ENCODE results near the gene LBP.

Gene LBP

GRCh38 chr20:38420388-38421085 lies 74.3 kb downstream of the LBP start:
- ATAC-seq (ENCODE audit: insufficient read depth, low read depth) (no peak), DNase-seq (no peak)
- Histone ChIP-seq H3K36me3 (ENCODE audit: insufficient read depth, low read length) (peaks cover 88% of the 10 kb centered on the region), H3K4me2 (ENCODE audit: insufficient read depth, low read length) (no peak overlapping the region), H3K27me3 (ENCODE audit: insufficient read depth, low read length, poor library complexity) (no peaks in the 10 kb centered on the region), H3K9ac (ENCODE audit: low read depth, low read length) (no peak overlapping the region), H2AFZ (ENCODE audit: low read depth, low read length) (no peak overlapping the region), H3K79me2 (ENCODE audit: insufficient read depth, low read length) (peaks cover 35% of the 10 kb centered on the region), H3K27ac (ENCODE audit: low read length) (no peak overlapping the region), H3K9me3 (ENCODE audit: insufficient read depth, low read length, severe bottlenecking) (no peaks in the 10 kb centered on the region), H3K4me3 (ENCODE audit: low read depth in 1 of 2, low read length in 2 of 2) (no peak overlapping the region), H3K4me1 (ENCODE audit: insufficient read depth, low read length) (no peaks in the 10 kb centered on the region), H4K20me1 (ENCODE audit: insufficient read depth, low read length) (peaks cover 62% of the 10 kb centered on the region)
- no peak for TF ChIP-seq CTCF (IDR thresholded peaks at IDR 0.05; ENCODE audit: borderline replicate concordance, extremely low read depth, low read length, poor library complexity, severe bottlenecking)
- TF ChIP-seq EZH2 (IDR thresholded peaks at IDR 0.05; ENCODE audit: borderline replicate concordance, low read depth, low read length, severe bottlenecking) = no peak

- Histone ChIP-seq H4K20me1 (ENCODE audit: insufficient read depth, low read length) (peaks cover 76% of the 10 kb centered on the region), H3K4me3 (ENCODE audit: low read depth in 1 of 2, low read length in 2 of 2) (no peak overlapping the region), H3K4me1 (ENCODE audit: insufficient read depth, low read length) (no peaks in the 10 kb centered on the region), H2AFZ (ENCODE audit: low read depth, low read length) (no peak overlapping the region), H3K27ac (ENCODE audit: low read length) (no peak overlapping the region), H3K9ac (ENCODE audit: low read depth, low read length) (no peak overlapping the region), H3K79me2 (ENCODE audit: insufficient read depth, low read length) (peaks cover 48% of the 10 kb centered on the region), H3K27me3 (ENCODE audit: insufficient read depth, low read length, poor library complexity) (no peaks in the 10 kb centered on the region), H3K9me3 (ENCODE audit: insufficient read depth, low read length, severe bottlenecking) (no peaks in the 10 kb centered on the region), H3K36me3 (ENCODE audit: insufficient read depth, low read length) (peaks cover 95% of the 10 kb centered on the region), H3K4me2 (ENCODE audit: insufficient read depth, low read length) (no peak overlapping the region)
- DNase-seq (no peak), ATAC-seq (ENCODE audit: insufficient read depth, low read depth) (no peak)
- no peak for TF ChIP-seq CTCF (IDR thresholded peaks at IDR 0.05; ENCODE audit: borderline replicate concordance, extremely low read depth, low read length, poor library complexity, severe bottlenecking)
- TF ChIP-seq EZH2 (IDR thresholded peaks at IDR 0.05; ENCODE audit: borderline replicate concordance, low read depth, low read length, severe bottlenecking) = no peak
Measured at GRCh38 chr20:38421915-38422314, 75.6 kb downstream of the LBP start.

- Histone ChIP-seq H3K9ac (ENCODE audit: low read depth, low read length) (no peak overlapping the region), H3K4me3 (ENCODE audit: low read depth in 1 of 2, low read length in 2 of 2) (no peak overlapping the region), H3K79me2 (ENCODE audit: insufficient read depth, low read length) (peaks cover 64% of the 10 kb centered on the region), H3K4me2 (ENCODE audit: insufficient read depth, low read length) (no peak overlapping the region), H2AFZ (ENCODE audit: low read depth, low read length) (no peak overlapping the region), H4K20me1 (ENCODE audit: insufficient read depth, low read length) (peaks cover 88% of the 10 kb centered on the region), H3K36me3 (ENCODE audit: insufficient read depth, low read length) (peaks cover 100% of the 10 kb centered on the region), H3K4me1 (ENCODE audit: insufficient read depth, low read length) (0 out of 2 replicates have a peak, but pooled peaks cover under 1% of the 10 kb centered on the region), H3K9me3 (ENCODE audit: insufficient read depth, low read length, severe bottlenecking) (no peaks in the 10 kb centered on the region), H3K27me3 (ENCODE audit: insufficient read depth, low read length, poor library complexity) (no peaks in the 10 kb centered on the region), H3K27ac (ENCODE audit: low read length) (no peak overlapping the region)
- DNase-seq (no peak), ATAC-seq (ENCODE audit: insufficient read depth, low read depth) (no peak)
- no peak for TF ChIP-seq CTCF (IDR thresholded peaks at IDR 0.05; ENCODE audit: borderline replicate concordance, extremely low read depth, low read length, poor library complexity, severe bottlenecking)
- no peak for TF ChIP-seq EZH2 (IDR thresholded peaks at IDR 0.05; ENCODE audit: borderline replicate concordance, low read depth, low read length, severe bottlenecking)
Measured at GRCh38 chr20:38423541-38423940, 77.3 kb downstream of the LBP start.

All from DND-41 (cell line).